Neuronal stem cell (in vitro differentiated cells): ENCODE data around the gene NRGN.

ENCODE experiments used
- DNase-seq: peaks from one replicate; pipeline ENCODE4 v3.0.0-alpha.2; 2013; ENCODE audit warnings: low spot score
- H2AFZ ChIP-seq: one replicate; pipeline ENCODE4 v1.6.1; 2013; ENCODE audit warnings: mild to moderate bottlenecking, low read length, inconsistent platforms
- H2AK5ac ChIP-seq: 2 replicates; pipeline ENCODE4 v1.6.1; 2013; ENCODE audit warnings: low read depth, mild to moderate bottlenecking, inconsistent platforms, low read length, moderate library complexity, mixed read lengths
- H2BK120ac ChIP-seq: 2 replicates; pipeline ENCODE4 v1.6.1; 2013; ENCODE audit warnings: low read depth, mild to moderate bottlenecking, inconsistent platforms, low read length, moderate library complexity, mixed read lengths
- H2BK12ac ChIP-seq: one replicate; pipeline ENCODE4 v1.6.1; 2013; ENCODE audit warnings: low read length, inconsistent platforms
- H2BK15ac ChIP-seq: 2 replicates; pipeline ENCODE4 v1.6.1; 2013; ENCODE audit warnings: mild to moderate bottlenecking, low read length, inconsistent platforms, mixed read lengths
- H2BK5ac ChIP-seq: one replicate; pipeline ENCODE4 v1.6.1; 2013; ENCODE audit warnings: inconsistent platforms, mild to moderate bottlenecking, low read length, moderate library complexity
- H3K14ac ChIP-seq: one replicate; pipeline ENCODE4 v1.6.1; 2013; ENCODE audit warnings: low read length, inconsistent platforms
- H3K18ac ChIP-seq: 2 replicates; pipeline ENCODE4 v1.6.1; 2013; ENCODE audit warnings: low read length, inconsistent platforms
- H3K23ac ChIP-seq: 2 replicates; pipeline ENCODE4 v1.6.1; 2013; ENCODE audit warnings: low read depth, mild to moderate bottlenecking, mixed read lengths, low read length, inconsistent platforms; ENCODE audit not compliant: poor library complexity
- H3K27ac ChIP-seq: replicated peaks from 3 replicates; pipeline ENCODE4 v1.5.1; 2013; ENCODE audit warnings: low read length, inconsistent platforms
- H3K27me3 ChIP-seq, 3 experiments: 2 replicates each; pipeline ENCODE4 v1.6.1; 2013; ENCODE audit warnings: low read length in 3 of 3, mild to moderate bottlenecking in 2 of 3, inconsistent platforms in 1 of 3, low read depth in 1 of 3, mixed read lengths in 1 of 3, moderate library complexity in 1 of 3; ENCODE audit not compliant: control insufficient read depth in 3 of 3, insufficient read depth in 3 of 3
- H3K36me3 ChIP-seq, 2 donors: replicated peaks in 1 of 2; 2 replicates each; pipeline ENCODE4 v1.6.1; 2013; ENCODE audit warnings: low read length in 2 of 2; ENCODE audit not compliant: control insufficient read depth in 2 of 2, insufficient read depth in 2 of 2
- H3K4ac ChIP-seq: 2 replicates; pipeline ENCODE4 v1.6.1; 2013; ENCODE audit warnings: inconsistent platforms, mild to moderate bottlenecking, low read length, moderate library complexity
- H3K4me1 ChIP-seq, 2 donors: 1 replicate in 1 of 2; 2 replicates in 1 of 2; pipeline ENCODE4 v1.6.1; 2013; ENCODE audit warnings: low read length in 2 of 2, low read depth in 1 of 2; ENCODE audit not compliant: control insufficient read depth in 2 of 2, insufficient read depth in 1 of 2
- H3K4me2 ChIP-seq: one replicate; pipeline ENCODE4 v1.6.1; 2013; ENCODE audit warnings: mild to moderate bottlenecking, low read length, inconsistent platforms; ENCODE audit not compliant: insufficient read depth, poor library complexity, severe bottlenecking
- H3K4me3 ChIP-seq, 2 donors: 2 replicates each; pipeline ENCODE4 v1.5.1; 2013; ENCODE audit warnings: low read length in 2 of 2, mild to moderate bottlenecking in 2 of 2, inconsistent platforms in 1 of 2, moderate library complexity in 1 of 2
- H3K79me1 ChIP-seq: one replicate; pipeline ENCODE4 v1.6.1; 2013; ENCODE audit warnings: low read depth, mild to moderate bottlenecking, inconsistent platforms, low read length, moderate library complexity
- H3K9ac ChIP-seq: one replicate; pipeline ENCODE4 v1.6.1; 2013; ENCODE audit warnings: mild to moderate bottlenecking, low read depth, low read length, inconsistent platforms; ENCODE audit not compliant: poor library complexity
- H3K9me3 ChIP-seq, 2 donors: replicated peaks in 1 of 2; 2 replicates each; pipeline versions ENCODE3 to v1.6.1; 2013; ENCODE audit warnings: low read length in 2 of 2, mild to moderate bottlenecking in 2 of 2, inconsistent platforms in 1 of 2, low read depth in 1 of 2, mixed read lengths in 1 of 2, moderate library complexity in 1 of 2; ENCODE audit not compliant: control insufficient read depth in 2 of 2, insufficient read depth in 1 of 2
- H4K8ac ChIP-seq: one replicate; pipeline ENCODE4 v1.6.1; 2013; ENCODE audit warnings: low read depth, mild to moderate bottlenecking, inconsistent platforms, low read length, moderate library complexity
- H4K91ac ChIP-seq: one replicate; pipeline ENCODE4 v1.6.1; 2013; ENCODE audit warnings: low read length, low read depth, mild to moderate bottlenecking, inconsistent platforms; ENCODE audit not compliant: poor library complexity
- WGBS, 2 donors: extraction: QIAGEN DNeasy Blood & Tissue Kit; methylation state at CpG; one replicate each; pipeline ENCODE4 v1.1.7; 2013; ENCODE audit warnings: missing lambda C conversion rate in 2 of 2, mixed read lengths in 1 of 2; ENCODE audit not compliant: insufficient read length in 2 of 2, insufficient replicate concordance in 1 of 2; ENCODE audit errors: extremely low coverage in 2 of 2; 5-methylcytosine and 5-hydroxymethylcytosine counted together

The NRGN gene

GRCh38 chr11:124717786-124718651 is 21.7 kb upstream of the NRGN start:
- H3K4ac ChIP-seq = no peak overlapping the region
- no peak overlapping the region for H4K91ac ChIP-seq

GRCh38 chr11:124718801-124719200 is 20.9 kb upstream of the NRGN start:
- Histone ChIP-seq H3K14ac (no peak overlapping the region), H2AK5ac (no peak overlapping the region), H3K18ac (peak overlapping the region; percentile 71), H3K36me3 (no peaks in the 10 kb centered on the region), H3K79me1 (no peaks in the 10 kb centered on the region), H3K23ac (no peak overlapping the region), H4K91ac (no peak overlapping the region), H3K4me2 (peak overlapping the region; percentile 92), H4K8ac (no peak overlapping the region), H3K9ac (peak overlapping the region; percentile 32), H2BK5ac (no peak overlapping the region), H2BK120ac (no peak overlapping the region), H3K4me1 (peaks cover 5 to 28% of the 10 kb centered on the region in 2 donors), H3K27me3 (peaks cover 3 to 48% (median 42%) of the 10 kb centered on the region in 3 experiments), H3K9me3 (no peaks in the 10 kb centered on the region), H3K4me3 (no peak overlapping the region), H3K27ac (no peak overlapping the region), H2BK15ac (no peak overlapping the region), H2AFZ (peak overlapping the region; percentile 97), H2BK12ac (no peak overlapping the region), H3K4ac (no peak overlapping the region)
- no CpG with 5 or more reads among the region's 14 CpGs for WGBS, 2 donors
- no peak for DNase-seq

More at GRCh38 chr11:124717786-124718651, 21.7 kb upstream of the NRGN start:
- Histone ChIP-seq H2BK5ac (no peak overlapping the region), H3K4me1 (peaks cover 5 to 28% of the 10 kb centered on the region in 2 donors), H3K27me3 (peaks cover 3 to 48% (median 42%) of the 10 kb centered on the region in 3 experiments), H3K4me2 (peak overlapping the region; percentile 92), H2BK12ac (peak overlapping the region; percentile 23), H2BK15ac (peak overlapping the region; percentile 12), H3K36me3 (no peaks in the 10 kb centered on the region), H3K27ac (no peak overlapping the region), H3K9me3 (no peaks in the 10 kb centered on the region), H3K9ac (peak overlapping the region; percentile 51), H3K23ac (no peak overlapping the region), H2AFZ (peak overlapping the region; percentile 97), H3K14ac (no peak overlapping the region), H3K79me1 (no peaks in the 10 kb centered on the region), H2BK120ac (no peak overlapping the region), H4K8ac (no peak overlapping the region), H3K4me3 (peak overlapping the region; percentile 53 to 76), H2AK5ac (no peak overlapping the region), H3K18ac (peak overlapping the region; percentile 67)
- WGBS, 2 donors = no CpG with 5 or more reads among the region's 45 CpGs
- peak; percentile 39 for DNase-seq

DNA sequence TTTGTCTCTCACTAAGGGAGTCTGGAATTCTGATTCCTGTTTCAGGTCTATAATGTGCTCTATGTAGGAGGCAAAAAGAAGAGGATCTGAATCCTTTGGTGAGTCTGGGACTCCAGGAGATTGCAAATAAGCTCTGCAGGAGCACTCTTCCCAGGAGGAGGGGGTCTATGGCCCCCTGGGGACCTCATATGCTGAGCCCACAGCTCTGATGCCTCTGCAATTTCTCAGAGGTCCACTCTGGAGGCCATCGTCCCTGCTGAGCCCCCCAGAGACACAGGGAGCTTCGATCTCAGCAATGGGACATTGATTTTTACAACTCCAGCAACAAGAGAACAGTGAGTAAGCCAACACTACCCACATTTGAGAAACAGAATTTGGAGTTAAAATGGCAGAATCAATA is 20.2 kb upstream of the NRGN start:
- peaks cover 3 to 43% (median 42%) of the 10 kb centered on the region in 3 experiments for H3K27me3 ChIP-seq
- no peaks in the 10 kb centered on the region for H3K9me3 ChIP-seq
- H2AFZ ChIP-seq = no peak overlapping the region

DNA sequence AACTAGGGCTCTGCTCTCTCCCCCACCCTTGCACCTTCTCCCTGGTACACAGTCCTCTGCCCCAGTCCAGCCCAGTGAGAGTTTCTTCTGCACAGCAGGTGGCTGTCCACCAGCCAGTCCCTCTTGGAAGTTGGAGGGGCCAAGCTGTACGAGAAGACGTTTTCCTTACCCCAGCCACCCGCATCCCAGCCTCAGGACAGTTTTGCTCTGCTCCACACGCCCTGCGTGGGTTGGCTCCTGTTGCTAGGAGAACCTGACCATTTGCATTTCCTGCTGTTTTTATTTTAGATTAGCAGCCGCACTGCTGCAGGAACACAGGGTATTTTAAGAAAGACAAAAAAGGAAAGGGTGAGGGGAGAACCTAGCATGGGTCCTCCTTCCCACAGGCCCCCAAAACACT is 17.6 kb upstream of the NRGN start:
- Histone ChIP-seq H3K4ac (no peak overlapping the region), H3K14ac (no peak overlapping the region), H2AFZ (peak overlapping the region; percentile 12), H3K4me3 (no peak overlapping the region), H3K79me1 (no peaks in the 10 kb centered on the region), H3K36me3 (no peaks in the 10 kb centered on the region), H4K8ac (no peak overlapping the region), H4K91ac (no peak overlapping the region), H3K27ac (no peak overlapping the region), H3K18ac (no peak overlapping the region), H2BK5ac (no peak overlapping the region), H3K27me3 (peaks cover 3 to 40% (median 34%) of the 10 kb centered on the region in 3 experiments), H2AK5ac (no peak overlapping the region), H2BK120ac (no peak overlapping the region), H3K4me1 (peaks cover 13 to 49% of the 10 kb centered on the region in 2 donors), H2BK15ac (no peak overlapping the region), H3K9me3 (no peaks in the 10 kb centered on the region), H3K23ac (no peak overlapping the region), H3K4me2 (no peak overlapping the region), H3K9ac (no peak overlapping the region), H2BK12ac (no peak overlapping the region)
- WGBS, 2 donors = no CpG with 5 or more reads among the region's 6 CpGs
- no peak for DNase-seq

More for the DNA sequence above, 20.2 kb upstream of the NRGN start:
- Histone ChIP-seq H3K4me1 (peaks cover 5 to 34% of the 10 kb centered on the region in 2 donors), H3K4ac (no peak overlapping the region), H3K79me1 (no peaks in the 10 kb centered on the region), H3K4me3 (no peak overlapping the region), H2BK15ac (no peak overlapping the region), H2AK5ac (no peak overlapping the region), H2BK12ac (no peak overlapping the region), H3K36me3 (no peaks in the 10 kb centered on the region), H2BK120ac (no peak overlapping the region), H3K23ac (no peak overlapping the region), H4K91ac (no peak overlapping the region), H2BK5ac (no peak overlapping the region), H3K14ac (no peak overlapping the region), H3K27ac (no peak overlapping the region), H3K18ac (no peak overlapping the region), H4K8ac (no peak overlapping the region), H3K4me2 (no peak overlapping the region), H3K9ac (no peak overlapping the region)
- DNase-seq = no peak
- WGBS, 2 donors = no CpG with 5 or more reads among the region's 2 CpGs
